HUES64 (cell line): ENCODE measurements around the gene MLH1. TPM values are rescaled to one million over a fixed set of nuclear protein-coding genes. Genes with fewer than 3 reads are reported as not detected.
"Not testable (repeated sequence)": the region's sequence is repeated elsewhere in the genome, so short reads cannot be mapped to it uniquely, and the experiment has no call there.

Experiments used
- H3K27ac ChIP-seq: 2 replicates; pipeline ENCODE4 v1.7.0; 2013; ENCODE audit warnings: low read depth, low read length, inconsistent platforms
- H3K27me3 ChIP-seq: 2 replicates; pipeline ENCODE4 v1.6.1; 2013; ENCODE audit warnings: mild to moderate bottlenecking, low read length; ENCODE audit not compliant: insufficient read depth
- H3K36me3 ChIP-seq: 2 replicates; pipeline ENCODE4 v1.6.1; 2013; ENCODE audit warnings: mild to moderate bottlenecking, low read length; ENCODE audit not compliant: insufficient read depth
- H3K4me1 ChIP-seq: 2 replicates; pipeline ENCODE4 v1.6.1; 2013; ENCODE audit warnings: mild to moderate bottlenecking, low read length, moderate library complexity; ENCODE audit not compliant: insufficient read depth
- H3K4me3 ChIP-seq: 2 replicates; pipeline ENCODE4 v1.5.1; 2013; ENCODE audit warnings: mild to moderate bottlenecking, low read length, moderate library complexity
- H3K9ac ChIP-seq: 2 replicates; pipeline ENCODE4 v1.6.1; 2013; ENCODE audit warnings: mild to moderate bottlenecking, low read depth, low read length
- H3K9me3 ChIP-seq: 2 replicates; pipeline ENCODE4 v1.6.1; 2013; ENCODE audit warnings: low read depth, low read length; ENCODE audit not compliant: insufficient read depth
- WGBS: fragments of 150-250, 120-280 bp; methylation state at CpG from one replicate; pipeline ENCODE4 v1.1.7; 2013; ENCODE audit warnings: missing lambda C conversion rate; 5-methylcytosine and 5-hydroxymethylcytosine counted together
- polyA plus RNA-seq, 2 experiments: library from polyadenylated mRNA; stranded (reverse); fragments of 50-300 nt; gene quantifications; one replicate each; pipeline ENCODE4 v1.2.3, GENCODE V29; 2013

The MLH1 gene
- polyA plus RNA-seq (2013, experiment 1 of 2), result 51.6 TPM
- 53.3 TPM for polyA plus RNA-seq (2013, experiment 2 of 2)

GRCh38 chr3:36993326-36994283 lies at the start of gene MLH1:
TSS of gene MLH1 (plus strand) at chr3:36993518. CDS start at chr3:36993548, 30 bp downstream.
- Histone ChIP-seq H3K9me3 (no peaks in the 10 kb centered on the region), H3K4me3 (peak within 1 kb of the TSS; percentile 70), H3K27me3 (no peaks in the 10 kb centered on the region), H3K36me3 (peaks cover 54% of the 10 kb centered on the region), H3K4me1 (peaks cover 31% of the 10 kb centered on the region), H3K27ac (peak within 1 kb of the TSS; percentile 96), H3K9ac (peak within 1 kb of the TSS; percentile 90)
- 2% methylated on average over 47 of the region's 47 CpGs for WGBS

- Histone ChIP-seq H3K27me3 (peaks cover 37% of the 10 kb centered on the region), H3K4me1 (no peaks in the 10 kb centered on the region), H3K36me3 (no peaks in the 10 kb centered on the region), H3K4me3 (peak overlapping the region; percentile 72), H3K9me3 (peaks cover 6% of the 10 kb centered on the region; the same call in 1 of the 2 replicates), H3K27ac (no peak overlapping the region), H3K9ac (peak overlapping the region; percentile 76)
- 21% methylated on average over 10 of the region's 10 CpGs for WGBS
Measured at GRCh38 chr3:36943601-36944000, 49.7 kb upstream of the MLH1 start.

- Histone ChIP-seq H3K4me1 (no peaks in the 10 kb centered on the region), H3K36me3 (no peaks in the 10 kb centered on the region), H3K9me3 (peaks cover 6% of the 10 kb centered on the region; the same call in 1 of the 2 replicates), H3K4me3 (peak overlapping the region; percentile 72), H3K27ac (no peak overlapping the region), H3K27me3 (peaks cover 37% of the 10 kb centered on the region), H3K9ac (peak overlapping the region; percentile 76)
- under 1% methylated on average over 56 of the region's 56 CpGs for WGBS
Measured at GRCh38 chr3:36944012-36944640, 49.2 kb upstream of the MLH1 start.

- WGBS, result 3% methylated on average over 68 of the region's 68 CpGs
- H3K9me3 ChIP-seq, result peaks cover 6% of the 10 kb centered on the region; the same call in 1 of the 2 replicates
- H3K9ac ChIP-seq, result peak within 1 kb of the TSS; percentile 76
- peaks cover 37% of the 10 kb centered on the region for H3K27me3 ChIP-seq
- H3K4me1 ChIP-seq, result no peaks in the 10 kb centered on the region
- no peak within 1 kb of the TSS for H3K27ac ChIP-seq
- H3K4me3 ChIP-seq, result peak within 1 kb of the TSS; percentile 72
- H3K36me3 ChIP-seq, result no peaks in the 10 kb centered on the region
Measured at GRCh38 chr3:36944641-36945270, 48.6 kb upstream of the MLH1 start, which contains the start of gene TRANK1. TSS of gene TRANK1 (minus strand) at chr3:36945054. CDS start at chr3:36944809, 245 bp downstream.

GRCh38 chr3:36945333-36945980 lies 47.9 kb upstream of the MLH1 start:
- H3K27me3 ChIP-seq, result peaks cover 37% of the 10 kb centered on the region
- H3K9me3 ChIP-seq, result peaks cover 6% of the 10 kb centered on the region; the same call in 1 of the 2 replicates
- H3K36me3 ChIP-seq, result no peaks in the 10 kb centered on the region
- 76% methylated on average over 28 of the region's 28 CpGs for WGBS
- H3K4me3 ChIP-seq, result peak overlapping the region; percentile 72
- no peak overlapping the region for H3K27ac ChIP-seq
- no peaks in the 10 kb centered on the region for H3K4me1 ChIP-seq
- peak overlapping the region; percentile 76; the same call in 1 of the 2 replicates for H3K9ac ChIP-seq

GRCh38 chr3:36947814-36948213 lies 45.5 kb upstream of the MLH1 start:
- H3K4me1 ChIP-seq, H3K36me3 ChIP-seq, H3K9me3 ChIP-seq, H3K4me3 ChIP-seq, H3K27ac ChIP-seq, H3K9ac ChIP-seq: not testable (repeated sequence)
- WGBS, result 97% methylated on average over 5 of the region's 5 CpGs
- H3K27me3 ChIP-seq, result peaks cover 33% of the 10 kb centered on the region

GRCh38 chr3:36954452-36955134 lies 38.7 kb upstream of the MLH1 start:
- H3K9me3 ChIP-seq, result no peaks in the 10 kb centered on the region
- H3K27me3 ChIP-seq, result no peaks in the 10 kb centered on the region
- H3K4me1 ChIP-seq, result no peaks in the 10 kb centered on the region

GRCh38 chr3:36956155-36956554 lies 37.2 kb upstream of the MLH1 start:
- Histone ChIP-seq H3K9ac (no peak overlapping the region), H3K4me3 (no peak overlapping the region), H3K27ac (no peak overlapping the region), H3K27me3 (no peaks in the 10 kb centered on the region), H3K9me3 (no peaks in the 10 kb centered on the region), H3K36me3 (no peaks in the 10 kb centered on the region), H3K4me1 (no peaks in the 10 kb centered on the region)
- 90% methylated on average over 3 of the region's 3 CpGs for WGBS

More at GRCh38 chr3:36954452-36955134, 38.7 kb upstream of the MLH1 start:
- Histone ChIP-seq H3K36me3 (no peaks in the 10 kb centered on the region), H3K27ac (no peak overlapping the region), H3K4me3 (no peak overlapping the region), H3K9ac (no peak overlapping the region)

GRCh38 chr3:36957063-36957462 lies 36.3 kb upstream of the MLH1 start:
- H3K9me3 ChIP-seq, result no peaks in the 10 kb centered on the region
- WGBS, result 81% methylated on average over 1 of the region's 1 CpG
- no peak overlapping the region for H3K9ac ChIP-seq
- no peak overlapping the region for H3K27ac ChIP-seq
- H3K4me1 ChIP-seq, result no peaks in the 10 kb centered on the region
- no peak overlapping the region for H3K4me3 ChIP-seq
- H3K27me3 ChIP-seq, result no peaks in the 10 kb centered on the region
- no peaks in the 10 kb centered on the region for H3K36me3 ChIP-seq
